ES-I3 (cell line): ENCODE measurements around the gene PNP.

Source experiments
- H3K36me3 ChIP-seq: 2 replicates; pipeline ENCODE4 v1.6.1; 2013; ENCODE audit warnings: mild to moderate bottlenecking, low read length, control low read depth, moderate library complexity; ENCODE audit not compliant: insufficient read depth
- H3K4me1 ChIP-seq: 2 replicates; pipeline ENCODE4 v1.6.1; 2013; ENCODE audit warnings: mild to moderate bottlenecking, control low read depth, low read length; ENCODE audit not compliant: insufficient read depth
- H3K9ac ChIP-seq: 2 replicates; pipeline ENCODE4 v1.6.1; 2013; ENCODE audit warnings: low read depth, mild to moderate bottlenecking, low read length, moderate library complexity
- H3K9me3 ChIP-seq: 2 replicates; pipeline ENCODE4 v1.6.1; 2013; ENCODE audit warnings: mild to moderate bottlenecking, low read length, moderate library complexity; ENCODE audit not compliant: control insufficient read depth, insufficient read depth

Gene PNP

GRCh38 chr14:20468764-20469241 lies 403 bp upstream of the PNP start:
- peaks cover 5% of the 10 kb centered on the region; the same call in 1 of the 2 replicates for H3K4me1 ChIP-seq
- peak overlapping the region; percentile 81; the same call in 1 of the 2 replicates for H3K9ac ChIP-seq
- H3K9me3 ChIP-seq: no peaks in the 10 kb centered on the region
- H3K36me3 ChIP-seq: peaks cover 14% of the 10 kb centered on the region

- Histone ChIP-seq H3K9me3 (no peaks in the 10 kb centered on the region), H3K4me1 (peaks cover 5% of the 10 kb centered on the region; the same call in 1 of the 2 replicates), H3K9ac (peak overlapping the region; percentile 81), H3K36me3 (peaks cover 25% of the 10 kb centered on the region)
Observed at GRCh38 chr14:20469890-20470602, 840 bp downstream of the PNP start.

GRCh38 chr14:20470603-20470901 lies 1.3 kb downstream of the PNP start:
- peak overlapping the region; percentile 81 for H3K9ac ChIP-seq
- peaks cover 5% of the 10 kb centered on the region; the same call in 1 of the 2 replicates for H3K4me1 ChIP-seq
- H3K36me3 ChIP-seq: peaks cover 29% of the 10 kb centered on the region
- H3K9me3 ChIP-seq: no peaks in the 10 kb centered on the region

- Histone ChIP-seq H3K9me3 (no peaks in the 10 kb centered on the region), H3K9ac (no peak overlapping the region), H3K36me3 (peaks cover 46% of the 10 kb centered on the region), H3K4me1 (peaks cover 5% of the 10 kb centered on the region; the same call in 1 of the 2 replicates)
Observed at GRCh38 chr14:20472536-20473169, 3.4 kb downstream of the PNP start.

- no peaks in the 10 kb centered on the region for H3K9me3 ChIP-seq
- peaks cover under 1% of the 10 kb centered on the region for H3K4me1 ChIP-seq
- no peak overlapping the region for H3K9ac ChIP-seq
- peaks cover 55% of the 10 kb centered on the region for H3K36me3 ChIP-seq
Observed at GRCh38 chr14:20476776-20477175, 7.6 kb downstream of the PNP start.

GRCh38 chr14:20477211-20477876 lies 8.1 kb downstream of the PNP start:
- Histone ChIP-seq H3K9me3 (no peaks in the 10 kb centered on the region), H3K9ac (no peak overlapping the region), H3K36me3 (peaks cover 50% of the 10 kb centered on the region), H3K4me1 (no peaks in the 10 kb centered on the region; the same call in 1 of the 2 replicates)

- H3K9me3 ChIP-seq: no peaks in the 10 kb centered on the region
Observed at GRCh38 chr14:20478894-20479293, 9.7 kb downstream of the PNP start.

GRCh38 chr14:20482382-20482781 lies 13.2 kb downstream of the PNP start:
- Histone ChIP-seq H3K9ac (no peak overlapping the region), H3K9me3 (no peaks in the 10 kb centered on the region), H3K36me3 (peaks cover 9% of the 10 kb centered on the region; the same call in 1 of the 2 replicates), H3K4me1 (peaks cover 13% of the 10 kb centered on the region)

More at GRCh38 chr14:20478894-20479293, 9.7 kb downstream of the PNP start:
- H3K9ac ChIP-seq: no peak overlapping the region
- H3K36me3 ChIP-seq: peaks cover 41% of the 10 kb centered on the region
- H3K4me1 ChIP-seq: no peaks in the 10 kb centered on the region; the same call in 1 of the 2 replicates

GRCh38 chr14:20485900-20486299 lies 16.7 kb downstream of the PNP start:
- Histone ChIP-seq H3K4me1 (peaks cover 38% of the 10 kb centered on the region), H3K9ac (no peak overlapping the region), H3K9me3 (no peaks in the 10 kb centered on the region), H3K36me3 (no peaks in the 10 kb centered on the region)

- Histone ChIP-seq H3K4me1 (peaks cover 38% of the 10 kb centered on the region), H3K9me3 (no peaks in the 10 kb centered on the region), H3K36me3 (no peaks in the 10 kb centered on the region), H3K9ac (no peak overlapping the region)
Observed at GRCh38 chr14:20486684-20487395, 17.6 kb downstream of the PNP start.

- Histone ChIP-seq H3K36me3 (no peaks in the 10 kb centered on the region), H3K4me1 (peaks cover 38% of the 10 kb centered on the region), H3K9me3 (no peaks in the 10 kb centered on the region), H3K9ac (no peak overlapping the region)
Observed at GRCh38 chr14:20487396-20487725, 18.2 kb downstream of the PNP start.

GRCh38 chr14:20489093-20489994 lies 20.1 kb downstream of the PNP start:
- Histone ChIP-seq H3K9ac (no peak overlapping the region; the same call in 1 of the 2 replicates), H3K9me3 (no peaks in the 10 kb centered on the region), H3K4me1 (peaks cover 38% of the 10 kb centered on the region), H3K36me3 (no peaks in the 10 kb centered on the region)

GRCh38 chr14:20490563-20490962 lies 21.4 kb downstream of the PNP start:
- no peaks in the 10 kb centered on the region for H3K9me3 ChIP-seq
- H3K36me3 ChIP-seq: no peaks in the 10 kb centered on the region
- H3K9ac ChIP-seq: no peak overlapping the region
- peaks cover 34% of the 10 kb centered on the region for H3K4me1 ChIP-seq
